Keratinocyte (primary cell): Measurements from ENCODE around the gene LRRC58. TPM values are rescaled to one million over a fixed set of nuclear protein-coding genes. Genes with fewer than 3 reads are reported as not detected.
"Not testable (repeated sequence)": the region's sequence is repeated elsewhere in the genome, so short reads cannot be mapped to it uniquely, and the experiment has no call there.

Experiments used
- DNase-seq: peaks from one replicate; pipeline ENCODE4 v3.0.0-alpha.2; 2011; ENCODE audit warnings: low read depth, missing footprints, low spot score
- FAIRE-seq: peaks from 2 replicates; lab custom pipeline; 2011; peaks lifted over from hg19 to GRCh38; lab: Jason Lieb, UNC
- H2AFZ ChIP-seq: 2 replicates; pipeline ENCODE4 v1.6.0; 2012; ENCODE audit warnings: low read length, control low read depth, inconsistent platforms; ENCODE audit not compliant: control insufficient read depth
- H3K27ac ChIP-seq: 2 replicates; pipeline ENCODE4 v1.5.1; 2011; ENCODE audit warnings: low read length; ENCODE audit not compliant: control insufficient read depth, insufficient read depth
- H3K27me3 ChIP-seq: 3 replicates; pipeline ENCODE4 v1.6.0; 2011; ENCODE audit warnings: low read length; ENCODE audit not compliant: control insufficient read depth, insufficient read depth; ENCODE audit errors: extremely low read depth
- H3K36me3 ChIP-seq, 2 experiments: 2 replicates in 1 of 2; 3 replicates in 1 of 2; pipeline ENCODE4 v1.5.1; 2011; ENCODE audit warnings: low read length in 2 of 2, mild to moderate bottlenecking in 1 of 2; ENCODE audit not compliant: control insufficient read depth in 2 of 2, insufficient read depth in 2 of 2; ENCODE audit errors: extremely low read depth in 1 of 2
- H3K4me1 ChIP-seq: 3 replicates; pipeline ENCODE4 v1.5.1; 2011; ENCODE audit warnings: low read length; ENCODE audit not compliant: control insufficient read depth, insufficient read depth; ENCODE audit errors: extremely low read depth
- H3K4me2 ChIP-seq: 3 replicates; pipeline ENCODE4 v1.6.0; 2011; ENCODE audit warnings: low read depth, low read length; ENCODE audit not compliant: control insufficient read depth, insufficient read depth; ENCODE audit errors: extremely low read depth
- H3K4me3 ChIP-seq, 3 experiments: fragments of 200-600 bp in 1 of 3; sonication (generic) in 1 of 3; 2 replicates in 2 of 3; 3 replicates in 1 of 3; pipeline ENCODE4 v1.5.1; 2011 to 2016; ENCODE audit warnings: low read length in 3 of 3, mild to moderate bottlenecking in 3 of 3, control low read depth in 2 of 3, inconsistent platforms in 1 of 3, low read depth in 1 of 3, mixed read lengths in 1 of 3, mixed run types in 1 of 3, moderate library complexity in 1 of 3; ENCODE audit not compliant: control insufficient read depth in 2 of 3, insufficient read depth in 2 of 3; ENCODE audit errors: extremely low read depth in 1 of 3
- H3K79me2 ChIP-seq: 2 replicates; pipeline ENCODE4 v1.6.0; 2012; ENCODE audit warnings: low read length; ENCODE audit not compliant: control insufficient read depth, insufficient read depth
- H3K9ac ChIP-seq: 3 replicates; pipeline ENCODE4 v1.6.0; 2011; ENCODE audit warnings: low read length; ENCODE audit not compliant: control insufficient read depth, insufficient read depth; ENCODE audit errors: extremely low read depth
- H3K9me1 ChIP-seq: 3 replicates; pipeline ENCODE4 v1.6.0; 2011; ENCODE audit warnings: low read length; ENCODE audit not compliant: control insufficient read depth, insufficient read depth; ENCODE audit errors: extremely low read depth
- H3K9me3 ChIP-seq: 2 replicates; pipeline ENCODE4 v1.5.1; 2012; ENCODE audit warnings: low read depth, low read length; ENCODE audit not compliant: control insufficient read depth
- H4K20me1 ChIP-seq: 3 replicates; pipeline ENCODE4 v1.6.0; 2011; ENCODE audit warnings: low read length; ENCODE audit not compliant: control insufficient read depth, insufficient read depth; ENCODE audit errors: extremely low read depth
- CTCF ChIP-seq, 3 experiments: IDR thresholded peaks in 1 of 3; conservative IDR thresholded peaks in 1 of 3; optimal IDR thresholded peaks in 1 of 3; 2 replicates in 2 of 3; 3 replicates in 1 of 3; pipeline versions ENCODE3 to v1.5.1; 2011; ENCODE audit warnings: low read length in 3 of 3, mild to moderate bottlenecking in 3 of 3, moderate library complexity in 2 of 3, control low read depth in 1 of 3, inconsistent platforms in 1 of 3; ENCODE audit not compliant: insufficient read depth in 2 of 3; ENCODE audit errors: extremely low read depth in 1 of 3
- EZH2 ChIP-seq: IDR thresholded peaks from one replicate; pipeline ENCODE4 v1.6.1; 2012; ENCODE audit warnings: inconsistent platforms, mild to moderate bottlenecking, low read length, moderate library complexity
- dilution Hi-C: fragments of 300-500 bp; cut with MboI; formaldehyde crosslinking; loops from one replicate; pipeline ENCODE4 v1.7.0; 2020; ENCODE audit warnings: low sequenced_read_pairs; ENCODE audit not compliant: extremely low pct_ligation_motif_present
- polyA plus RNA-seq, 5 experiments: library from polyadenylated mRNA; depleted of rRNA in 3 of 5; stranded (reverse) in 3 of 5; stranded (forward) in 1 of 5; unstranded in 1 of 5; fragments of >200 nt; gene quantifications; 1 replicate in 1 of 5; 2 replicates in 3 of 5; 3 replicates in 1 of 5; pipeline versions ENCODE4 v1.2.1 to v1.2.3, GENCODE V29; 2011 to 2012; ENCODE audit warnings: missing spikeins in 2 of 5, low read depth in 1 of 5, low replicate concordance in 1 of 5

The LRRC58 gene
- polyA plus RNA-seq, 1 donor (not counting 4 experiments of a cell fraction or from before 2014, with no cell fraction given): 17.4 TPM

GRCh38 chr3:120298996-120299395 is 50.2 kb downstream of the LRRC58 start:
- TF ChIP-seq CTCF (optimal IDR thresholded peaks at IDR 0.05 in 1 of 3, IDR thresholded peaks at IDR 0.05 in 1 of 3, conservative IDR thresholded peaks at IDR 0.05 in 1 of 3; ENCODE audit: extremely low read depth in 1 of 3, insufficient read depth in 2 of 3, low read length in 3 of 3) (no peak), EZH2 (no peak)
- dilution Hi-C loops: no loop called here

GRCh38 chr3:120291552-120291951 is 57.6 kb downstream of the LRRC58 start:
- H3K36me3 ChIP-seq, H3K4me3 ChIP-seq, DNase-seq, H3K27me3 ChIP-seq, H3K9me3 ChIP-seq, H3K27ac ChIP-seq, H4K20me1 ChIP-seq, H3K9ac ChIP-seq, H2AFZ ChIP-seq, dilution Hi-C loops, H3K4me2 ChIP-seq, H3K79me2 ChIP-seq, FAIRE-seq, H3K4me1 ChIP-seq, H3K9me1 ChIP-seq: not testable (repeated sequence)

More at GRCh38 chr3:120298996-120299395, 50.2 kb downstream of the LRRC58 start:
- Histone ChIP-seq H3K4me1 (no peaks in the 10 kb centered on the region), H3K9me3 (no peaks in the 10 kb centered on the region), H3K79me2 (no peaks in the 10 kb centered on the region), H3K27me3 (no peaks in the 10 kb centered on the region), H3K9me1 (no peaks in the 10 kb centered on the region), H3K36me3 (no peaks in the 10 kb centered on the region), H3K4me2 (no peak overlapping the region), H4K20me1 (no peaks in the 10 kb centered on the region), H3K27ac (no peak overlapping the region), H2AFZ (no peak overlapping the region), H3K4me3 (no peak overlapping the region), H3K9ac (no peak overlapping the region)
- DNase-seq (no peak), FAIRE-seq (no peak)

GRCh38 chr3:120289636-120290035 is 59.5 kb downstream of the LRRC58 start:
- TF ChIP-seq CTCF (optimal IDR thresholded peaks at IDR 0.05 in 1 of 3, IDR thresholded peaks at IDR 0.05 in 1 of 3, conservative IDR thresholded peaks at IDR 0.05 in 1 of 3; ENCODE audit: extremely low read depth in 1 of 3, insufficient read depth in 2 of 3, low read length in 3 of 3): no peak
- TF ChIP-seq EZH2: no peak
- DNase-seq (no peak), FAIRE-seq (no peak)
- no peak overlapping the region for H3K4me2 ChIP-seq
- H3K4me1 ChIP-seq: no peaks in the 10 kb centered on the region
- H3K27me3 ChIP-seq: peaks cover 16% of the 10 kb centered on the region
- H3K79me2 ChIP-seq: no peaks in the 10 kb centered on the region
- no peak overlapping the region for H3K9ac ChIP-seq
- no peak overlapping the region for H2AFZ ChIP-seq
- no peak overlapping the region for H3K27ac ChIP-seq
- no peaks in the 10 kb centered on the region for H4K20me1 ChIP-seq
- H3K9me1 ChIP-seq: no peaks in the 10 kb centered on the region
- no peaks in the 10 kb centered on the region for H3K9me3 ChIP-seq
- no peaks in the 10 kb centered on the region for H3K36me3 ChIP-seq
- dilution Hi-C loops: no loop called here
- H3K4me3 ChIP-seq: no peak overlapping the region
